Activated CD4-positive, alpha-beta T cell treated with anti-CD3 and anti-CD28 coated beads for 36 hours (primary cell): ENCODE measurements around the gene REP15. TPM values are rescaled to one million over a fixed set of nuclear protein-coding genes. Genes with fewer than 3 reads are reported as not detected.

Experiments
- ATAC-seq: fragments of 200-7000 bp; cut with Tn5 transposase; one replicate; pipeline ENCODE4 v1.10.0; 2021; ENCODE audit warnings: mild to moderate bottlenecking, moderate library complexity
- CTCF ChIA-PET: fragments of 350-600 bp; sonication (Branson Sonifier 250); formaldehyde crosslinking; loops from one replicate; lab custom pipeline; 2021; ENCODE audit warnings: antibody characterized with exemption; lab: Charles Lee
- POLR2A ChIA-PET: fragments of 350-600 bp; sonication (Branson Sonifier 250); formaldehyde crosslinking; loops from one replicate; lab custom pipeline; 2021; ENCODE audit warnings: antibody characterized with exemption, inconsistent platforms; lab: Charles Lee
- DNase-seq: peaks from one replicate; pipeline ENCODE4 v3.0.0-alpha.2; 2020
- H3K27ac Mint-ChIP-seq: one replicate; pipeline ENCODE4 v1.8.0; 2021; ENCODE audit warnings: mixed read lengths
- H3K27me3 Mint-ChIP-seq: one replicate; pipeline ENCODE4 v1.8.0; 2021; ENCODE audit warnings: mixed read lengths
- H3K36me3 Mint-ChIP-seq: one replicate; pipeline ENCODE4 v1.8.0; 2021; ENCODE audit warnings: low read depth, mixed read lengths
- H3K4me1 Mint-ChIP-seq: one replicate; pipeline ENCODE4 v1.8.0; 2021; ENCODE audit warnings: mixed read lengths
- H3K4me3 Mint-ChIP-seq: one replicate; pipeline ENCODE4 v1.8.0; 2021; ENCODE audit warnings: mild to moderate bottlenecking, moderate library complexity, mixed read lengths
- H3K9me3 Mint-ChIP-seq: one replicate; pipeline ENCODE4 v1.8.0; 2021; ENCODE audit warnings: low read depth, mixed read lengths
- intact Hi-C, 2 experiments: fragments of 100-400 bp; cut with DNase I in 1 of 2; cut with micrococcal nuclease in 1 of 2; formaldehyde crosslinking; loops; one replicate each; pipeline versions ENCODE4 v1.14.2 to v1.15.1; 2022 to 2024; cut with DNase I, micrococcal nuclease
- total RNA-seq, 2 experiments: library from RNA; stranded (reverse); gene quantifications; one replicate each; pipeline ENCODE4 v1.2.3, GENCODE V29; 2021

The REP15 gene
- total RNA-seq, 2 experiments from 2014 or later, result not detected

DNA sequence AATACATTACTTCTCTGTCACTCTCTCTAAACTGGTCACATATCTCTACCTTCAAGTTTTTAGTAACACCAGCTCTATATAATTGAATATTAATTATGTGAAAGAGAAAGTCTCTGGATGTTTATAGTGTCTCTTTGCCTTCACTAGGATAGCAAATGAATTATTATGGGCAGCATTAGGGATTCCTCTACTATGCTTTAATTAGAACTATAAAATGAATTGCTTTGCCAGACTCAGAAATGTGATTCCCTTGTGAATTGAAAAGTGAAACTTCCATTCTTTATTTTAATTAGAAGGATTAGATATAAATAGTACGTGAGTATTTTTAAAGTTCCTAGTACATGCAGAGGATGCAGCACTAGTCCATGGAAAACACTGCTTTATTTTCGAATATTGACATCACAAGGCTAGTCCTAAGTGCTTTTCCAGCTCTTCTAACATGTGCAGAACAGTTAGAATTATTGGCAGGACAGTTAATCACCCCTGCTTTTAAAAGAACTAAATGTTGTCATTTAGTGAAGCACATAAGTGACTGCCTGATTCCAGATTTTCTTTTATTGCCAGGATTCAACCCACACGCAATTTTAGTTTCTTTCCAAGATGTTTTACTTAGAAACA is 23.0 kb upstream of the REP15 start:
- Mint-ChIP-seq H3K27ac (no peak overlapping the region), H3K36me3 (peaks cover 2% of the 10 kb centered on the region), H3K4me1 (no peaks in the 10 kb centered on the region), H3K27me3 (no peaks in the 10 kb centered on the region), H3K9me3 (no peaks in the 10 kb centered on the region), H3K4me3 (no peak overlapping the region)
- ATAC-seq (no peak), DNase-seq (no peak)
- POLR2A ChIA-PET, result no interaction called here
- intact Hi-C loops, result no loop called here
- CTCF ChIA-PET, result interaction anchor here (0.9 kb wide), 1 partner anchor 21 kb away, joined by 3 read pairs; no protein-coding TSS in a partner anchor

DNA sequence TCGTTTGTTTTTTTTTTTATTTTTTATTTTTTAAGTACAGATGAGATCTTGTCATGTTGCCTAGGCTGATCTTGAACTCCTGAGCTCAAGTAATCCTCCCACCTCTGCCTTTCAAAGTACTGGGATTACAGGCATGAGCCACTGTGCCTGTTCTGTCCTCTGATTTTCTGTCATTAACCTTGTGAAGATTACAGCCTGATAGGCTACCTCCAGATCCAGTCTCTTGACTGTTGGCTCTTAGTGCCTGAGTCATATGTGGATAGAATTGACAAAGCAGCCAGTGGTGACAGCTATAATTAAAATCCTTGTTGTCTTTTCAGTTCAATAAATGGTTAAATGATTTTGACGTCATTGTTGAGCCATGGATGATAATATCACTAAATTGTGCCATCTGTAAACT is 21.3 kb upstream of the REP15 start:
- Mint-ChIP-seq H3K36me3 (peaks cover 2% of the 10 kb centered on the region), H3K4me1 (no peaks in the 10 kb centered on the region), H3K4me3 (no peak overlapping the region), H3K27me3 (no peaks in the 10 kb centered on the region), H3K27ac (no peak overlapping the region), H3K9me3 (no peaks in the 10 kb centered on the region)
- ATAC-seq (no peak), DNase-seq (no peak)
- ChIA-PET CTCF (interaction anchor here (0.6 to 1.4 kb wide), 3 partner anchors 33 to 242 kb away, joined by 3 read pairs; no protein-coding TSS in a partner anchor), POLR2A (no interaction called here)
- intact Hi-C loops, result no loop called here

DNA sequence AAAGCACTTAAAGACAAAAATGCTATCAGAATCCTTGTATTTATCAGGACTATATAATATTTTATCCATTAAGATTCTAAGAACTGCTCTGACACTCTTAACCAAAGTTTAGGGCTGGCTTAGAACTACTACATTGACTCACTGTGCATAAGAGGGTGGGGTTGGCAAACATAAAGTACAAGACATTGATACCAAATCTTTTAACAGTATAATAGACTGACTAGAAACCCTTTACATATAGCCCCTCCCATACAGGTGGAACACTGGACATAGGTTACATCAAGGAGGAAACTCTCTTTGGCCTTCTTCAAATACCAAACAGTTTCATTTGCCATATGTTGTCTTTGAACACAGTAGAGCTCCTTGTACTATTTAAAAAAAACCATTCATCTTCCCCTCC is 15.6 kb upstream of the REP15 start:
- Mint-ChIP-seq H3K4me3 (no peak overlapping the region), H3K9me3 (no peaks in the 10 kb centered on the region), H3K27me3 (no peaks in the 10 kb centered on the region), H3K36me3 (peaks cover 4% of the 10 kb centered on the region), H3K4me1 (no peaks in the 10 kb centered on the region), H3K27ac (no peak overlapping the region)
- DNase-seq (no peak), ATAC-seq (no peak)
- ChIA-PET CTCF (no interaction called here), POLR2A (no interaction called here)
- intact Hi-C loops, result no loop called here

DNA sequence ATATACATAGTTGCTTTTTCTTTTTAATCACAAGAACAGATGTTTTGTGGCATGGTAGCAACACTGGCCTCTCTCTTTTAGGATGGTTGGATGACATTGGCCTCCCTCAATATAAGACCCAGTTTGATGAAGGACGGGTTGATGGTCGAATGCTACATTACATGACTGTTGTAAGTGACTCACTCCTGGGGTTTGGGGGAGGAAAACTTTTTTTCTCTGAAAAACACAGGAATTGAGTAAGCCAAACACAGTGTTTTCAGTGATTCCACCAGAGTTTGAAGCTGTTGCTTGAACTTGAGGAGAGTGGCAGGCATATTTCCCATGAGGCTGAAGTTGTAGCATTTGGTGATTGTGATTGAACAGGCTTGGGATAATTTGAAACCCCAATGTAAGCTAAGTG is 13.7 kb upstream of the REP15 start:
- H3K36me3 Mint-ChIP-seq, result peaks cover 2% of the 10 kb centered on the region
- H3K27ac Mint-ChIP-seq, result no peak overlapping the region
- ChIA-PET POLR2A (no interaction called here), CTCF (interaction anchor here (0.7 kb wide), 1 partner anchor 340 kb away, joined by 3 read pairs; no protein-coding TSS in a partner anchor)
- H3K27me3 Mint-ChIP-seq, result no peaks in the 10 kb centered on the region
- ATAC-seq (no peak), DNase-seq (no peak)
- no peaks in the 10 kb centered on the region for H3K9me3 Mint-ChIP-seq
- H3K4me1 Mint-ChIP-seq, result no peaks in the 10 kb centered on the region
- H3K4me3 Mint-ChIP-seq, result no peak overlapping the region
- intact Hi-C loops, result no loop called here

DNA sequence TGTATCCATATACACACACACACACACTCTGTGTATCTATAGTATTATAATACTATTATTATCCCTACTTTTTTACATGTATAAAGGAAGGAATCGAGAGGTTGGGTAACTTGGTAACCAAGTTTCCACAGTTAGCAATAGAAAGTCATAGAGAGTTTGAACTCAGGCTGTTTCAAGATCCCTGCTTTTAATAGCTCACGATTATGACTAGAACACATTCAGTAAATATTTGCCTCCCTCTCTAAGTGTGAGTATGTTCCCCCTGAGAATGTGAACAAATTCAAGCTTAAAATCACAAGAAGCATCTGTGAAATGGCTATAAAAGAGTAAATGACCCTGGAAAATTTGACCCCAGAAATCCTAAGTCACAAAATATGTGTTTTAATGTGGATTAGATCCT is 11.0 kb upstream of the REP15 start:
- Mint-ChIP-seq H3K9me3 (no peaks in the 10 kb centered on the region), H3K4me1 (no peaks in the 10 kb centered on the region), H3K4me3 (no peak overlapping the region), H3K36me3 (no peaks in the 10 kb centered on the region), H3K27me3 (no peaks in the 10 kb centered on the region), H3K27ac (no peak overlapping the region)
- intact Hi-C loops, result no loop called here
- POLR2A ChIA-PET, result no interaction called here
- DNase-seq (no peak), ATAC-seq (no peak)
- CTCF ChIA-PET, result interaction anchor here (0.6 kb wide), 1 partner anchor 1170 kb away, joined by 4 read pairs; no protein-coding TSS in a partner anchor

DNA sequence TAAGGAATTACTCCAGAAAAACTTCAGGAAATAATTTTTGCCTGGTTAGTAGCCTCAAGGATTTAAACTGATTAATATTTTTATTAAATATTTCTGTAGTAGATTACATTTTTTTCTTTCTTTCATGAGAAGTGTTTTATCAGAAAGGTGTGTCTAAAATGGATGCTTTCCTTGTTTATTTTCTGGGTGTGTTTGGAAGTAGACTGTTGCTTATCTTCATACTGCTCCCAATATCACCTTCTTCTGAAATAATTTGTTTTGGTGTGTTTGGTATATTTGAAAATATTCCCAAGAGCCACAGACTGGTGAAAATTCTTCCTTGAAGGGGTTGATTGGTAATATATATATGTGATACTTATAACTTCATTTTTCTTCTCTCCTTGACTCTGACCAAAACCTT is 10.1 kb upstream of the REP15 start:
- Mint-ChIP-seq H3K27ac (no peak overlapping the region), H3K27me3 (no peaks in the 10 kb centered on the region), H3K9me3 (no peaks in the 10 kb centered on the region), H3K4me3 (no peak overlapping the region), H3K36me3 (no peaks in the 10 kb centered on the region), H3K4me1 (no peaks in the 10 kb centered on the region)
- intact Hi-C loops, result no loop called here
- ChIA-PET POLR2A (no interaction called here), CTCF (interaction anchor here (0.7 kb wide), 1 partner anchor 158 kb away, joined by 4 read pairs; no protein-coding TSS in a partner anchor)
- DNase-seq, result no peak
- no peak for ATAC-seq

DNA sequence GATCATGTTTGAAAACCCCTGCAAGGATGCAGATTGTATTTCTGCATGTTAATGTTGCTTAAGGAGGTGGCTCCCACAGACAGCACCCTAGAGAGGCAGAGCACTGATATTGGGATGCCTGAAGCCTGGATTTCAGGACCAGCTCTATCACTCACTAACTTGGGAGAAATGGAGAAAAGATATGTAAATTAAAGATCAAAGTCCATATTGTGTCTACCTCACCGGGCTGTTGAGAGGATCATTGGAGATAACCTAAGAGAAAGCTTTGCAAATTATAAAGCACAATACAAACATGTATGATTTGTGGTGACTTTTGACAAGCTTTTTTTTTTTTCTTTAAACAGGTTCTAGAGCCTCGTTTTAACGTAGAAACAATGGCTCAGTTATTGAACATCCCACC is 7.6 kb upstream of the REP15 start:
- POLR2A ChIA-PET, result interaction anchor here (0.6 kb wide), 1 partner anchor 207 kb away, joined by 6 read pairs; no protein-coding TSS in a partner anchor
- Mint-ChIP-seq H3K27ac (no peak overlapping the region), H3K9me3 (no peaks in the 10 kb centered on the region), H3K4me3 (no peak overlapping the region), H3K36me3 (no peaks in the 10 kb centered on the region), H3K27me3 (no peaks in the 10 kb centered on the region), H3K4me1 (no peaks in the 10 kb centered on the region)
- DNase-seq (no peak), ATAC-seq (no peak)
- CTCF ChIA-PET, result no interaction called here
- intact Hi-C loops, result no loop called here

DNA sequence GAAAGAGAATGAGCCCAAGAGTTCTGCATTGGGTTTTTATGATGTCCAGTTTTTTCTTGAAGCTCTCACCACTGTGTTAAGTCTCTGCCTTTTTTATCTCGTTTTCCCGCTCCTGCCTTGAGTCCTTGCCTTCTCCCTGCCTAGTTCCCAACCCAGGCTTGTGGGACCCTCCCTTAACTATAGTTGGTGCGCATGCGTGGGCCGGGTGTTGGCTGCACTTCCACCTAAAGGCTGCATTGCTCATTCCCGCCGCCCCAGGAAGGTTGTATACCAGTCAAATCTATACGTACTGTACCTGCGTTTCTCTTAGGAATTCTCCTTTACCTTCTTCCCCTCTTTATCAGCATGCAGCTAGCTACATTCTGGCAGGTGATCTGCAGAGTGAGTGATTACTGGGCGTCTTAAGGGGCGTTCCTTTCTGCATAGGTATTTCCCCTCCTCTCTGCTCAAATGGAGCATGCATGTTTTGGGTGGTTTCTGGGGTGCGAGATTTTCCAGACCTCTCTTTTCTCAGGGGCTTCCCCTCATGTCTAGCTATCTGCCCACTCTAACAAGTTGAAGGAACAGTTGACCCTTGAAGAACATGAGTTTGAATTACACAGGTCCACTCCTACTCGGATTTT is 6.6 kb upstream of the REP15 start:
- Mint-ChIP-seq H3K27me3 (no peaks in the 10 kb centered on the region), H3K27ac (no peak overlapping the region), H3K9me3 (no peaks in the 10 kb centered on the region), H3K4me3 (no peak overlapping the region), H3K36me3 (no peaks in the 10 kb centered on the region), H3K4me1 (no peaks in the 10 kb centered on the region)
- ChIA-PET CTCF (no interaction called here), POLR2A (no interaction called here)
- ATAC-seq (no peak), DNase-seq (no peak)
- intact Hi-C loops, result no loop called here

DNA sequence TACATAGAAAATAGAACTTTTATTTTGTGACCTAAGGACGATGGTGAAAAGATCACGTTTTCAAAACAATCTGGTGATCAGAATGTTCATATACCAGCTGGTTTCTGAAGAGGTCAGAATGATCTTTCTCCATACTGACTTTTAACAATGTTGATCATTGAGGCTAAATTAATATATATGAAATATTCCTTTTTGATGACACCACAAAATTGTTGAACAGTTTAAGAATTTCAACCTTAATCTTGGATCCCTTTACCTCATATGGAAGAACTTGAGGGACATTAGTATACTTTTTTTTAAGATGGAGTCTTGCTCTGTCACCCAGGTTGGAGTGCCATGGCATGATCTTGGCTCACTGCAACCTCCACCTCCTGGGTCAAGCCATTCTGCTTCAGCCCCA is 2.8 kb upstream of the REP15 start:
- Mint-ChIP-seq H3K36me3 (no peaks in the 10 kb centered on the region), H3K4me1 (no peaks in the 10 kb centered on the region), H3K27ac (no peak overlapping the region), H3K9me3 (no peaks in the 10 kb centered on the region), H3K27me3 (no peaks in the 10 kb centered on the region), H3K4me3 (no peak overlapping the region)
- DNase-seq, result no peak
- POLR2A ChIA-PET, result no interaction called here
- intact Hi-C loops, result no loop called here
- no peak for ATAC-seq
- CTCF ChIA-PET, result no interaction called here

DNA sequence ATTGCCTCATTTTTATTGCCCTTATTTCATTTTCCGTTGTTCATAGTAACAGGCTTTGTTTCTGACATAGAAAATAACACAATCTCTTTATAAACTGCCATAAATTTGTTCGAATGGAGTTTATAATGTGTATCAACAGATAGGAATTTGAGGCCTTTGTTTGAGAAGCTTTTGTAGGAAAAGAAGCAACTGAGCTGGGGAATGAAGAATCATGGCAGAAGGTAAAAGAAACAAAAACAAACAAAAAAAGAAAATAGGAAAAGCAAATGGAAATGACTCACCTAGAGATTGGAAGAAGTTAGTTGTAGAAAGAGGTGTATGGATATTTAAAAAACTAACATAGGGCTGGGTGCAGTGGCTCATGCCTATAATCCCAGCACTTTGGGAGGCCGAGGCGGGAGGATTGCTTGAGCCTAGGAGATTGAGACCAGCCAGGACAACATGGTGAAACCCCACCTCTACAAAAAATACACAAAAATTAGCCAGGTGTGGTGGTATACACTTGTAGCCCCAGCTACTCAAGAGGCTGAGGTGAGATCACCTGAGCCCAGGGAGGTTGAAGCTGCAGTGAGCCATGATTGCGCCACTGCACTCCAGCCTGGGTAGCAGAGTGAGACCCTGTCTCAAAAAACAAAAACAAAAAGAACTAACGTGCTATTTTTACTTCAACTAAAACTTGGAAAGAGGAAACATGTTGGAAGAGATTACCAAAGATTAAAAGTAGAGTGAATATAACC is 523 bp upstream of the REP15 start:
- DNase-seq (no peak), ATAC-seq (no peak)
- Mint-ChIP-seq H3K4me1 (no peaks in the 10 kb centered on the region), H3K27ac (no peak overlapping the region), H3K27me3 (peaks cover 4% of the 10 kb centered on the region), H3K36me3 (no peaks in the 10 kb centered on the region), H3K4me3 (no peak overlapping the region), H3K9me3 (no peaks in the 10 kb centered on the region)
- POLR2A ChIA-PET, result no interaction called here
- intact Hi-C loops, result no loop called here
- CTCF ChIA-PET, result no interaction called here

DNA sequence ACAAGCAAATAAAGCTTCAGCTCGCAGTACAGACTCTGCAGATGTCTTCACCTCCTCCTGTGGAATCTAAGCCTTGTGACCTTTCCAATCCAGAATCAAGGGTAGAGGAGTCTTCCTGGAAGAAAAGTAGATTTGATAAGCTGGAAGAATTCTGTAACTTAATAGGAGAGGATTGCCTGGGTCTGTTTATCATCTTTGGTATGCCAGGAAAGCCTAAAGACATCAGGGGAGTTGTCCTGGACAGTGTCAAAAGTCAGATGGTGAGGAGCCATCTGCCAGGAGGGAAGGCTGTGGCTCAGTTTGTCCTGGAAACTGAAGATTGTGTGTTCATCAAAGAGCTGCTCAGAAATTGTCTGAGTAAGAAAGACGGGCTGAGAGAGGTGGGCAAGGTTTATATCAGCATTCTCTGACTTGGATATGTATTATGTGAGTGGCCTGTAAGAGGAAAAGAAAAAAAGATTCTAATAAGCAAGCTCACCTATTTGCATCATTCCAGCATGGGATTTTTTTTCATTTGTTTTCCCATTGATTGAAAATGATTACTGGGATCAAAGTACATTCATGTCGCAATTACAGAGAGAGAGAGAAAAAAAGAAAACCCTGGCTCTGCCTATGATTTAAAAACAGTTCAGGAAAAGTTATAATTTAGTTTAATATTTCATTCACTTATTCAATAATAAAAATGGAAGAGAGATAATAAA is 767 bp downstream of the REP15 start:
- peaks cover 4% of the 10 kb centered on the region for H3K27me3 Mint-ChIP-seq
- H3K4me3 Mint-ChIP-seq, result no peak overlapping the region
- ATAC-seq, result no peak
- no peaks in the 10 kb centered on the region for H3K4me1 Mint-ChIP-seq
- CTCF ChIA-PET, result interaction anchor here (0.7 to 1.3 kb wide), 2 partner anchors 281 to 312 kb away, joined by 3 read pairs; no protein-coding TSS in a partner anchor
- no peak for DNase-seq
- intact Hi-C loops, result no loop called here
- no peaks in the 10 kb centered on the region for H3K36me3 Mint-ChIP-seq
- H3K9me3 Mint-ChIP-seq, result no peaks in the 10 kb centered on the region
- POLR2A ChIA-PET, result no interaction called here
- H3K27ac Mint-ChIP-seq, result no peak overlapping the region
